OCI-LY7 (cell line): ENCODE measurements around the gene NELL1.

Experiments used
- CTCF ChIP-seq: fragments of 200-600 bp; sonication (generic); conservative IDR thresholded peaks from 2 replicates; pipeline ENCODE4 v1.5.1; 2014; ENCODE audit warnings: mild to moderate bottlenecking, antibody characterized with exemption, low read length, moderate library complexity, mixed read lengths
- EZH2phosphoT487 ChIP-seq: fragments of 200-600 bp; sonication (generic); IDR thresholded peaks from 2 replicates; pipeline ENCODE4 v1.6.1; 2018; ENCODE audit warnings: low read depth, borderline replicate concordance, mild to moderate bottlenecking, mixed run types, antibody characterized with exemption, low read length, moderate library complexity, mixed read lengths

GRCh38 chr11:21622995-21623394, 953.6 kb downstream of the NELL1 start:
- no peak for TF ChIP-seq CTCF
- TF ChIP-seq EZH2phosphoT487, result no peak
